G401 (cell line): ENCODE data around the gene GABRA5. TPM values are rescaled to one million over a fixed set of nuclear protein-coding genes. Genes with fewer than 3 reads are reported as not detected.

ENCODE experiments used
- DNase-seq: peaks from one replicate; pipeline ENCODE4 v3.0.0-alpha.2; 2015; ENCODE audit warnings: low spot score
- in situ Hi-C: cut with HindIII; loops from 2 replicates; pipeline ENCODE4 v1.10.0; 2016; ENCODE audit warnings: low sequenced_read_pairs, mixed read lengths
- total RNA-seq: library from RNA; depleted of rRNA; stranded (reverse); fragments of >200 nt; shearing (Covaris generic); gene quantifications from 2 replicates; pipeline ENCODE4 v1.2.3, GENCODE V29; 2014; rRNA removed

Gene GABRA5
- total RNA-seq, 1 experiment from 2014 or later = 239 TPM

DNA sequence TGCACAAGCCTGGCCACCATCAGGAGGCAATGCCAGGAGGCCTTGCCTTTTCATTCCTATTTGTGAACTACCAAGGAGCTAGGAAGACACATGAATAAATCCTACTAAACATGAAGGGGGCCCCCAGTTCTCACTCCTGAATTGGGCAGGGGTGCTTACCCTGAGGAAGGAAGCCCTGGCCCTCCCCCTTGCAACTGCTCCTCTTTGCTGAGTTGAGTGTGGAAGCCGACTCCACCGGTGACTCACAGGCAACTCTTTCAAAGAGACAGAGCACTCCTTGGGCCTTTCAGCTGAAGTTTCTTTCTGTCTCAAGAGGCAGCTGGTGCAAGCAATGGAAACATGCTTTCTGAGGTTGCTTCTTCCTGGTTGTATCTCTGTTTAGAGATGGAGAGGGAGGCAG, 105.8 kb downstream of the GABRA5 start:
- in situ Hi-C loops = no loop called here
- DNase-seq = peak; percentile 4

DNA sequence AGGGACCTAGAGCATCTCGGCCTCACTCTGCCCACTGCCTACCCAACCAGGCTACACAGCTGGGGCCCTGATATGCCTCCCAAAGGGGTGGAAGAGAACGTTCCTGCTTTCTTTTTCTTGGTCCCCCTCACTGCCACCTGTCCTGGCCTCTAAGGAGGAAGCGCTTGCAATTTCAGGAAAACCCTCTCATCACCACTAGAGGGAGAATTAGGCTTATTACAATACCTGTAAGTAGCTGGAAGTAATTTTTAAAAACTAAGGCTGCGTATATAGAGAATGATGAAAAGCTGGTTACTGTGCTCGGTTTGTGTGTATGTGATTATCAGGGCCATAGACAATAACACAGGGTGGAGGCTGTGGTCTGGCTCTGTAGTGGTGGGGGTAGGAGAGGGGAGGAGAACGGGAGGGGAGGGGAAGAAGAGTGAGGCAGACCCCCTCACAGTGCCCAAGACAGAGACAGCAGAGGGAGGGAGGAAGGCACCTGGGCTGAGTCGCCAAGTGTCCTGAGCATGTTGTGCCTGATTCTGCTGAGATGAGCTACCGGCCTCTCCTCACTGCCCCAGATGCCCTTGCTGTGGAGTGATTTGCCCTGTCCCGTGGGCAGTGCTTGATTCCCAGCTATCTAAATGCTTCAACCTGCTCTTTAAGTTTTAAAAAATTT, 107.4 kb downstream of the GABRA5 start:
- peak; percentile 28 for DNase-seq
- in situ Hi-C loops = no loop called here

DNA sequence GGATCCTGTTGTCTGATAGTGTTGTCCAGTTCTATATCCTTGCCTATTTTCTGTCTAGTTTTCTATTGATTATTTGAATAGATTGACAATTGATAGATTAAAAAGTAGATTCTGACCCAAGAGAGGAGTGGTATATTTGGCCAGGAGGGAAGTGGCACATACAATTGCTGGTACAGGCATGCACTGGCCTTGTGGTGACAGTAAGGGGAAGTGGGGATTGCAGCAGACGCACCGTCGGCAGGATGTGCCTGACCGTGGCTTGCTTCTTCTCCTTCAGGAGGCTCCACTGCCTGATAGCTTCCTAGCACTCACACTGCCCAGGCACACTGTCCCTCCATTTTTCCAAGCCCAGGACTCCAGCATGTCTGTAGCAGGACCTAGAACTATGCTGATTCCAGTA, 114.6 kb downstream of the GABRA5 start:
- DNase-seq = no peak
- in situ Hi-C loops = no loop called here

DNA sequence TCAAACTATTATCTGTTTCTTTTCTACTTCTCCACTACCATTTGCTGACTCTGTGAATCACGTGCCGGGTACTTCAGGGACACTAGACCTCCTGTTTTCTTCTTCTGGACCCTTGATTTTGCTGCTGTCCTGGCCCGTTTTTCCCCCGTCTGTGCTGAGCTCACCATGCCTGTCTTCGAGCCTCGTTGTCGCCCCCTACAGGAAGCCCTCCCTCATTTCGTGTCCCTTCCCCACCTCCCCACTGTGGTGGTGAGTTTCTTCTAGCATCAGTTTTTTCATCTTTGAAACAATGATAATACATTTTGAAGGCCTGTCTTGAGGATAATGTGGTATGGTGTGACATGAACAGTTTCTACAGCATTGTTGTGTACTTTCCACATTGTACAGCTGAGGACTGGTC, 117.0 kb downstream of the GABRA5 start:
- DNase-seq = no peak

DNA sequence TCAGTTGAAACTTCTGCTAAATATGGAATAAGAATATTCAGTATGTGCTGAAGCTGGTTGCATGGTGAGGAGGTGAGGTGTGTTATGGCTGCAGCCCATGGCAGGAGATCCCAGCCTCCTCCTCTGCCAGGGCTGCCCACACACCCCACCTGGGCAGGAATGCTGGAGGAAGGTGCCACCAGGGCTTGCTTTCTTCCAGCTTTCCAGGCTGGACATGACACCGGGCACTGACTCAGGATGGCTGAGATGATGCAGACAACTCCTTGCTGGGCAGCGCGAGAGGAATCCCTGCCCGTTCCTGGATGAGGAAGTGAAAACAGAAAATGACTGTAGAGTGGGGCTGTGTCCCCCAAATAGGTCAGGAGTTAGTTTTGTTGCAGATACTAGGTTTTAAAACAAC, 118.2 kb downstream of the GABRA5 start:
- in situ Hi-C loops = no loop called here
- no peak for DNase-seq

More for the DNA sequence above, 117.0 kb downstream of the GABRA5 start:
- in situ Hi-C loops = no loop called here

DNA sequence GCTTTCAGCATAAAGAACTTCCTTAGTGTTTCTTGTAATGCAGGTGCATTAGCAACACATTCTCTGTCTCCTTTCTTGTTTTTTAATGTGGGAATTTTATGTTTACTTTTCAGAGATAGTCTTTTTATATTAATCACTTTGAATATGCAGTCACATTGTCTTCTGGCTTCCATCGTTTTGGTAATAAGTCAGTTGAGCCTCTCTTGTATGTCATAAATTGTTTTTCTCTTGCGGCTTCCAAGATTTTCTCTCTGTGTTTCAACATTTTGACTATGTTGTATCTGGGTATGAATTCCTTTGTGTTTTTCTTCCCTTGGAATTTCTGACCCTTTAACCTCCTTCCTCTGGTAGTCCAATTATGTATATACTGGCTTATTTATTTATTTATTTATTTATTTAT, 129.4 kb downstream of the GABRA5 start:
- DNase-seq = no peak
- in situ Hi-C loops = no loop called here

Other genes starting within 250 kb of the GABRA5 start
- gene GABRB3, start 94.0 kb upstream of the GABRA5 start, total RNA-seq = 11.4 and 16.9 TPM in 2 replicates
- gene GABRG3, start 104.1 kb downstream of the GABRA5 start, total RNA-seq = 2.0 and 3.4 TPM in 2 replicates